Transverse colon (tissue), 4 donors: ENCODE measurements around the gene SPARC. TPM values are rescaled to one million over a fixed set of nuclear protein-coding genes. Genes with fewer than 3 reads are reported as not detected.
"Not testable (repeated sequence)": the region's sequence is repeated elsewhere in the genome, so short reads cannot be mapped to it uniquely, and the experiment has no call there.

ENCODE experiments used
- DNase-seq: peaks from one replicate; pipeline ENCODE4 v3.0.0-alpha.2; 2019
- H3K27ac ChIP-seq, 4 donors: fragments of 200-600 bp; sonication (generic); 2 replicates each; pipeline ENCODE4 v1.5.1; 2016 to 2018; ENCODE audit warnings: inconsistent platforms in 4 of 4
- H3K27me3 ChIP-seq: fragments of 200-600 bp; sonication (generic); 2 replicates; pipeline ENCODE4 v1.5.1; 2017; ENCODE audit warnings: inconsistent platforms
- H3K36me3 ChIP-seq, 4 donors: fragments of 200-600 bp; sonication (generic); 2 replicates each; pipeline ENCODE4 v1.5.1; 2017 to 2019; ENCODE audit warnings: inconsistent platforms in 4 of 4
- H3K4me1 ChIP-seq, 4 donors: fragments of 200-600 bp; sonication (generic); 2 replicates each; pipeline ENCODE4 v1.5.1; 2017 to 2020; ENCODE audit warnings: inconsistent platforms in 4 of 4
- H3K4me3 ChIP-seq, 4 donors: fragments of 200-600 bp; sonication (generic); 1 replicate in 1 of 4; 2 replicates in 3 of 4; pipeline versions ENCODE4 v1.5.1 to v1.6.1; 2017 to 2019; ENCODE audit warnings: inconsistent platforms in 4 of 4
- H3K9me3 ChIP-seq, 2 donors: fragments of 200-600 bp; sonication (generic); 2 replicates each; pipeline ENCODE4 v1.5.1; 2017 to 2019; ENCODE audit warnings: inconsistent platforms in 2 of 2
- CTCF ChIP-seq, 5 experiments: fragments of 200-600 bp in 3 of 5; fragments of 450-650 bp in 2 of 5; sonication (generic) in 3 of 5; IDR thresholded peaks; 1 replicate in 2 of 5; 2 replicates in 3 of 5; pipeline ENCODE4 v1.5.1; 2016 to 2017; ENCODE audit warnings: antibody characterized with exemption in 5 of 5, inconsistent platforms in 3 of 5, mild to moderate bottlenecking in 2 of 5, moderate library complexity in 1 of 5
- EP300 ChIP-seq: sonication (generic); formaldehyde crosslinking; IDR thresholded peaks from one replicate; pipeline ENCODE4 v1.6.1; 2017; ENCODE audit warnings: antibody characterized with exemption, low read depth
- POLR2A ChIP-seq: fragments of 450-650 bp; IDR thresholded peaks from one replicate; pipeline ENCODE4 v1.6.1; 2016; ENCODE audit warnings: antibody characterized with exemption, mild to moderate bottlenecking, moderate library complexity
- POLR2AphosphoS5 ChIP-seq, 3 donors: sonication (generic); formaldehyde crosslinking; IDR thresholded peaks; one replicate each; pipeline ENCODE4 v1.6.1; 2016; ENCODE audit warnings: antibody characterized with exemption in 3 of 3
- WGBS, 2 donors: methylation state at CpG; one replicate each; pipeline ENCODE4 v1.1.5; 2018; ENCODE audit warnings: low coverage in 1 of 2; 5-methylcytosine and 5-hydroxymethylcytosine counted together
- in situ Hi-C, 4 donors: fragments of 200-750 bp; cut with MboI; loops; one replicate each; pipeline versions ENCODE4 v1.15.0 to v1.15.1; 2017; ENCODE audit warnings: low sequenced_read_pairs in 3 of 4, low pct_ligation_motif_present in 1 of 4, low pct_unique_long_range_greater_than_20kb in 1 of 4
- intact Hi-C: fragments of 100-400 bp; cut with DNase I; formaldehyde crosslinking; loops from one replicate; pipeline ENCODE4 v1.15.1; 2023; ENCODE audit warnings: low total_unique reads
- total RNA-seq, 4 donors: library from RNA; depleted of rRNA; stranded (reverse); fragments of >200 nt; gene quantifications; one replicate each; pipeline ENCODE4 v1.1.0, GENCODE V29; 2016

Gene SPARC
- total RNA-seq, 4 donors from 2014 or later, result 47.9 to 267 (median 85.1) TPM

- Histone ChIP-seq H3K27me3 (no peaks in the 10 kb centered on the region), H3K4me3 (no peak overlapping the region), H3K36me3 (no peaks in the 10 kb centered on the region), H3K9me3 (no peaks in the 10 kb centered on the region), H3K4me1 (peaks cover 0 to 5% (median 2%) of the 10 kb centered on the region in 4 donors), H3K27ac (no peak overlapping the region)
- 64 to 82% methylated on average over 3 of the region's 3 CpGs for WGBS, 2 donors
- in situ Hi-C loops, result no loop called here
- no peak for DNase-seq
- TF ChIP-seq POLR2A, result no peak
- no peak for TF ChIP-seq EP300
- TF ChIP-seq POLR2AphosphoS5 (IDR thresholded peaks at IDR 0.05), result no peak
- no peak for TF ChIP-seq CTCF (IDR thresholded peaks at IDR 0.05)
- intact Hi-C loops, result no loop called here
These were observed 5.6 kb upstream of the SPARC start for GRCh38 chr5:151692312-151692711.

- H3K4me3 ChIP-seq, result no peak overlapping the region
- no peaks in the 10 kb centered on the region for H3K36me3 ChIP-seq
- no peak for DNase-seq
- no peak overlapping the region for H3K27ac ChIP-seq
- TF ChIP-seq EP300, result no peak
- H3K4me1 ChIP-seq, result peaks cover 0 to 5% (median 2%) of the 10 kb centered on the region in 4 donors
- intact Hi-C loops, result no loop called here
- H3K27me3 ChIP-seq, result no peaks in the 10 kb centered on the region
- 84 to 92% methylated on average over 3 of the region's 3 CpGs for WGBS, 2 donors
- no peaks in the 10 kb centered on the region for H3K9me3 ChIP-seq
- in situ Hi-C loops, result no loop called here
These were observed 5.0 kb upstream of the SPARC start for GRCh38 chr5:151691706-151692105.

- DNase-seq, intact Hi-C loops, in situ Hi-C loops, H3K4me3 ChIP-seq, H3K36me3 ChIP-seq, H3K27me3 ChIP-seq, H3K4me1 ChIP-seq, H3K27ac ChIP-seq, H3K9me3 ChIP-seq: not testable (repeated sequence)
- WGBS, 2 donors, result 81 to 84% methylated on average over 3 to 8 of the region's 8 CpGs
These were observed 2.9 kb upstream of the SPARC start for GRCh38 chr5:151689591-151689990.

- no peaks in the 10 kb centered on the region for H3K36me3 ChIP-seq
- no peaks in the 10 kb centered on the region for H3K9me3 ChIP-seq
- 92 to 100% methylated on average over 1 to 3 of the region's 3 CpGs for WGBS, 2 donors
- no peak overlapping the region for H3K4me3 ChIP-seq
- peaks cover 0 to 11% (median 4%) of the 10 kb centered on the region in 4 donors for H3K4me1 ChIP-seq
- in situ Hi-C loops, result no loop called here
- no peaks in the 10 kb centered on the region for H3K27me3 ChIP-seq
- no peak for DNase-seq
- no peak for TF ChIP-seq POLR2A
- TF ChIP-seq EP300, result no peak
- no peak for TF ChIP-seq POLR2AphosphoS5 (IDR thresholded peaks at IDR 0.05)
- TF ChIP-seq CTCF (IDR thresholded peaks at IDR 0.05), result no peak
- H3K27ac ChIP-seq, result peak overlapping the region in 3 of 4 donors; percentile 84 to 91 (median 91)
- intact Hi-C loops, result no loop called here
These were observed 1.7 kb upstream of the SPARC start for GRCh38 chr5:151688436-151688835.

- Histone ChIP-seq H3K4me1 (peaks cover 3 to 35% (median 16%) of the 10 kb centered on the region in 4 donors), H3K27ac (peak overlapping the region; percentile 84 to 91 (median 90)), H3K4me3 (peak overlapping the region; percentile 38 to 52 (median 44)), H3K9me3 (no peaks in the 10 kb centered on the region), H3K36me3 (no peaks in the 10 kb centered on the region), H3K27me3 (no peaks in the 10 kb centered on the region)
- in situ Hi-C loops (no loop called here), intact Hi-C loops (no loop called here)
- DNase-seq, result no peak
- 30 to 60% methylated on average over 2 to 10 of the region's 10 CpGs for WGBS, 2 donors
- TF ChIP-seq POLR2AphosphoS5 (IDR thresholded peaks at IDR 0.05) (no peak), CTCF (IDR thresholded peaks at IDR 0.05) (no peak), EP300 (no peak), POLR2A (no peak)
These were observed 704 bp downstream of the SPARC start for GRCh38 chr5:151685749-151686673.
